T-cell (primary cell): ENCODE data around the gene AMZ1. TPM values are rescaled to one million over a fixed set of nuclear protein-coding genes. Genes with fewer than 3 reads are reported as not detected.
A peak's percentile ranks its signal among the peaks of the same experiment; 100 is the strongest.

ENCODE experiments used
- ATAC-seq, 4 experiments: fragments of 200-7000 bp in 3 of 4; fragments of 150-1000 bp in 1 of 4; cut with Tn5 transposase; replicated peaks in 1 of 4; 1 replicate in 3 of 4; 2 replicates in 1 of 4; pipeline ENCODE4 v1.10.0; 2021; ENCODE audit warnings: moderate library complexity in 3 of 4, mild to moderate bottlenecking in 2 of 4, moderate number of reproducible peaks in 1 of 4
- CTCF ChIA-PET, 2 donors: fragments of 300-600 bp; sonication (Branson Sonifier 250); formaldehyde crosslinking; loops; one replicate each; lab custom pipeline; 2022; ENCODE audit warnings: antibody characterized with exemption in 2 of 2; lab: Charles Lee
- POLR2A ChIA-PET, 2 donors: fragments of 300-600 bp; sonication (Branson Sonifier 250); formaldehyde crosslinking; loops; one replicate each; lab custom pipeline; 2022; ENCODE audit warnings: antibody characterized with exemption in 2 of 2; lab: Charles Lee
- DNase-seq, 35 experiments: peaks; one replicate each; pipeline versions ENCODE4 v3.0.0 to v3.0.0-alpha.2; 2013 to 2023
- H3K27ac ChIP-seq: one replicate; pipeline ENCODE4 v1.5.1; 2013; ENCODE audit warnings: low read length
- H3K27me3 ChIP-seq, 2 experiments: replicated peaks in 1 of 2; 1 replicate in 1 of 2; 2 replicates in 1 of 2; pipeline versions ENCODE4 v1.6.1 to v1.7.0; 2013; ENCODE audit warnings: low read length in 1 of 2, mixed read lengths in 1 of 2; ENCODE audit not compliant: control insufficient read depth in 2 of 2, insufficient read depth in 2 of 2; ENCODE audit errors: extremely low read depth in 1 of 2
- H3K36me3 ChIP-seq, 2 donors: 1 replicate in 1 of 2; 2 replicates in 1 of 2; pipeline versions ENCODE4 v1.6.1 to v1.7.0; 2013; ENCODE audit warnings: low read length in 1 of 2; ENCODE audit not compliant: control insufficient read depth in 2 of 2, insufficient read depth in 1 of 2; ENCODE audit errors: extremely low read depth in 1 of 2
- H3K4me1 ChIP-seq, 2 experiments: 1 replicate in 1 of 2; 2 replicates in 1 of 2; pipeline versions ENCODE4 v1.6.1 to v1.7.0; 2013; ENCODE audit warnings: low read length in 2 of 2, mixed read lengths in 1 of 2; ENCODE audit not compliant: insufficient read depth in 2 of 2, control insufficient read depth in 1 of 2; ENCODE audit errors: extremely low read depth in 1 of 2
- H3K4me3 ChIP-seq, 2 donors: 1 replicate in 1 of 2; 2 replicates in 1 of 2; pipeline versions ENCODE4 v1.5.1 to v1.7.0; 2013; ENCODE audit warnings: mild to moderate bottlenecking in 2 of 2, low read length in 1 of 2, moderate library complexity in 1 of 2; ENCODE audit not compliant: control insufficient read depth in 1 of 2; ENCODE audit errors: extremely low read depth in 1 of 2
- H3K9me3 ChIP-seq: 2 replicates; pipeline ENCODE4 v1.7.0; 2013
- H3K27ac Mint-ChIP-seq, 2 donors: one replicate each; pipeline ENCODE4 v1.8.0; 2020 to 2021; ENCODE audit warnings: mild to moderate bottlenecking in 2 of 2, mixed read lengths in 2 of 2
- H3K27me3 Mint-ChIP-seq, 2 donors: one replicate each; pipeline ENCODE4 v1.8.0; 2021 to 2022; ENCODE audit warnings: mixed read lengths in 2 of 2
- H3K36me3 Mint-ChIP-seq: one replicate; pipeline ENCODE4 v1.8.0; 2021; ENCODE audit warnings: mixed read lengths
- H3K4me1 Mint-ChIP-seq, 3 donors: one replicate each; pipeline ENCODE4 v1.8.0; 2020 to 2022; ENCODE audit warnings: mixed read lengths in 3 of 3, mild to moderate bottlenecking in 1 of 3
- H3K4me3 Mint-ChIP-seq, 3 donors: one replicate each; pipeline ENCODE4 v1.8.0; 2020 to 2022; ENCODE audit warnings: mild to moderate bottlenecking in 3 of 3, mixed read lengths in 3 of 3, moderate library complexity in 3 of 3
- H3K9me3 Mint-ChIP-seq, 3 donors: one replicate each; pipeline ENCODE4 v1.8.0; 2020 to 2022; ENCODE audit warnings: mixed read lengths in 3 of 3
- WGBS: methylation state at CpG from one replicate; pipeline ENCODE4 v1.1.5; 2013; ENCODE audit warnings: missing lambda C conversion rate; ENCODE audit not compliant: insufficient coverage; 5-methylcytosine and 5-hydroxymethylcytosine counted together
- total RNA-seq, 35 experiments: library from RNA in 6 of 35; stranded (reverse) in 6 of 35; fragments of 120-200 nt in 1 of 35; gene quantifications; one replicate each; pipeline versions ENCODE4 v1.2.1 to v1.2.4 and lab custom pipeline; 2013 to 2026

The AMZ1 gene
- total RNA-seq, 5 donors from 2014 or later (not counting 1 experiment from before 2014, with no cell fraction given): 0.09 to 0.79 (median 0.30) TPM

DNA sequence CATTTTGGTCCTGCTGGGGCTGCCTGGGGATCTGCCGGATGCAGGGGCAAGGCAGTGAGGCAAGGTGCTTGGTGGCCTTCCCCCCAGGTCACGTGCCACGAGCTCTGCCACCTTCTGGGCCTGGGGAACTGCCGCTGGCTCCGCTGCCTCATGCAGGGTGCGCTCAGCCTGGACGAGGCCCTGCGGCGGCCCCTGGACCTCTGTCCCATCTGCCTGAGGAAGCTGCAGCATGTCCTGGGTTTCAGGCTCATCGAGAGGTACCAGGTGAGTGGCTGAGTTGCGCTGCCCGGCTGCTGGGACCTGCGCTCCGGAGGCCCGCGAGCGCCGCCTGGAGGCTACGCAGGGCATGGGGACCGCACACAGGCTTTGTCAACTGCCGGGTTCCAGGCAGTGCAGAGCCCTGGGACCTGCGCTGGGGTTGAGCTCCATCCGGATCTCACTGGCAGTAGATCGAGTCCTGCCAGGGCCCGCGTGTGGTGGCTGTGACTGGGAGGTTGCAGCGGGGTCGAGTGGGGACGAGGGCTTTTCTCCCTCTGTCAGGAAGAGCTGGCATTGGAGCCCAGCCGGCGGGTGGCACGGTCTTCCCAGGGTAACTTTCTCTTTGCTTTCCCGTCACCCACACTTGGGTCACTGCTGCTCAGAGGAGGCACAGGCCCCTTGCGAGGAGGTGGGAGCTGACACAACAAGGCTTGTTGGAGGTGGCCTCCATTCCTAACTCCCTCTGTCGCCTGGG lies 21.7 kb downstream of the AMZ1 start:
- POLR2A ChIA-PET: interaction anchor here in 1 of 2 donors (0.5 kb wide), 1 partner anchor 323 kb away, joined by 3 read pairs; no protein-coding TSS in a partner anchor
- H3K36me3 Mint-ChIP-seq: no peaks in the 10 kb centered on the region
- CTCF ChIA-PET: interaction anchor here (0.5 to 3.0 kb wide), 22 partner anchors 9 to 1533 kb away, joined by 3 to 29 read pairs (median 5); no protein-coding TSS in a partner anchor
- WGBS: 13% methylated on average over 25 of the region's 35 CpGs
- Histone ChIP-seq H3K27me3 (peaks cover 0 to 56% of the 10 kb centered on the region in 2 experiments), H3K4me1 (peaks cover 5 to 48% of the 10 kb centered on the region in 2 experiments), H3K27ac (no peak overlapping the region), H3K9me3 (no peaks in the 10 kb centered on the region), H3K36me3 (no peaks in the 10 kb centered on the region), H3K4me3 (peak overlapping the region in 1 of 2 donors; percentile 28)
- DNase-seq (peak; percentile 41 to 87 (median 69)), ATAC-seq (peak; percentile 79 to 88 (median 86))
- H3K4me3 Mint-ChIP-seq: peak overlapping the region; percentile 59 to 67 (median 62)
- peaks cover 0 to 3% of the 10 kb centered on the region in 2 donors for H3K27me3 Mint-ChIP-seq
- H3K4me1 Mint-ChIP-seq: peaks cover 26 to 37% (median 33%) of the 10 kb centered on the region in 3 donors
- peak overlapping the region; percentile 67 to 83 for H3K27ac Mint-ChIP-seq
- H3K9me3 Mint-ChIP-seq: no peaks in the 10 kb centered on the region

DNA sequence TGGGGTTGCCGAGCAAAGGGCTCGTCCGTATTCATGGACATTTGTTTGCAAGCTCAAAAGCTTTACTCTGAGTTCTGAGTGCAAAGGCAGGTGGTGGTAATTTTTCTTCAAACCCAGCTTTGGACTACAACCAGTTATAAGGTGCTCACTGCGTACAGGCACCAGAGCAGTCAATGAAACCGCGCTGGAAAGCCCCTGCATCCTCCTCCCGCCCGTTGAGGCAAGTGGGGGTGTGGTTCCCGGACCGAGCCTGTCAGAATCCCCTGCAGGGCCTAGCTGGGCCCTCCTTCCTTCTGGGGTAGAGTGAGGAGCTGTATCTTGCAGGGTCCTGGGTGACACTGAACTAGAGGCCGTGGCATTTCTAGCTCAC lies 22.3 kb downstream of the AMZ1 start:
- Histone ChIP-seq H3K36me3 (no peaks in the 10 kb centered on the region), H3K4me1 (peaks cover 10 to 54% of the 10 kb centered on the region in 2 experiments), H3K4me3 (peak overlapping the region in 1 of 2 donors; percentile 28), H3K27ac (no peak overlapping the region), H3K27me3 (peaks cover 0 to 56% of the 10 kb centered on the region in 2 experiments), H3K9me3 (no peaks in the 10 kb centered on the region)
- H3K4me3 Mint-ChIP-seq: peak overlapping the region; percentile 59 to 67 (median 62)
- peak; percentile 10 to 79 (median 55) for DNase-seq
- POLR2A ChIA-PET: interaction anchor here in 1 of 2 donors (0.5 kb wide), 1 partner anchor 322 kb away, joined by 3 read pairs; no protein-coding TSS in a partner anchor
- peaks cover 0 to 3% of the 10 kb centered on the region in 2 donors for H3K27me3 Mint-ChIP-seq
- H3K4me1 Mint-ChIP-seq: peaks cover 31 to 43% (median 39%) of the 10 kb centered on the region in 3 donors
- peak overlapping the region; percentile 67 to 83 for H3K27ac Mint-ChIP-seq
- no peaks in the 10 kb centered on the region for H3K9me3 Mint-ChIP-seq
- 32% methylated on average over 8 of the region's 11 CpGs for WGBS
- CTCF ChIA-PET: interaction anchor here (0.5 to 3.0 kb wide), 24 partner anchors 8 to 1533 kb away, joined by 3 to 29 read pairs (median 4); no protein-coding TSS in a partner anchor
- peak; percentile 22 to 69 (median 44) for ATAC-seq
- no peaks in the 10 kb centered on the region for H3K36me3 Mint-ChIP-seq

DNA sequence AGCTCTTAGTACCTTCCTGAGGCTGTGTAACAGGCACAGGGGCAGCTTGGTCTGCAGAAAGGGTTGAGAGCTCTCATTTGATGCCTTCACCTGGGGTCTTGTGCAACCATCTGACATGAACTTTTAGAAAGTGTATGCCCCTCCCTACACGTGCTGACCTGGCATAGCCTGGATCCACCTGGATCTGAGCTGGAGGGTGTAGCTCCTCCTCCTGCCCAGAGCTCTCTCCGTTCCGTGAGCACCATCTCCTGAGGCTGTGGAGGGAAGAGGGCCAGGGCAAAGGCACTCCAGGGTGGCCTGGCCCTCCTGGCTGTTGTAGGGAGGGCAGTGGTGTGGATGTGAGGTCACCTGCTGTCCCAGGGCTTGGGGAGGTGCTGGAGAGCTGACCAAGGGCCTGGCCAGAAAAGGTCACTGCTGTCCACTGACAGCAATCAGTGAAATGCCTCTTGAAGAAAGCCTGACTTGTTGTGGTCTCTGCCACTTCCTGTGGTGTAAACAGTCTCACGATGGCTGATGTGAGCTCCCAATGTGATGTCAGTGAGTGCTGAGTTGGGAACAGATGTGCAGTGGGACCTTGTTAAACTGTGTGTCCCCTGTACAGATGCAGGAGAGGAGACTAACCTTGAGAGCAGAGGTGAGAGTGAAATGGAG lies 23.0 kb downstream of the AMZ1 start:
- H3K36me3 ChIP-seq: no peaks in the 10 kb centered on the region
- Mint-ChIP-seq H3K36me3 (no peaks in the 10 kb centered on the region), H3K27ac (peak overlapping the region; percentile 77 to 83), H3K9me3 (no peaks in the 10 kb centered on the region), H3K4me3 (peak overlapping the region; percentile 59 to 67 (median 62)), H3K4me1 (peaks cover 39 to 50% (median 46%) of the 10 kb centered on the region in 3 donors), H3K27me3 (peaks cover 0 to 3% of the 10 kb centered on the region in 2 donors)
- no peak overlapping the region for H3K4me3 ChIP-seq
- DNase-seq: peak in 30 of 35 experiments; percentile 13 to 77 (median 40)
- WGBS: 32% methylated on average over 3 of the region's 4 CpGs
- H3K9me3 ChIP-seq: no peaks in the 10 kb centered on the region
- POLR2A ChIA-PET: interaction anchor here in 1 of 2 donors (0.5 kb wide), 1 partner anchor 381 kb away, joined by 4 read pairs; no protein-coding TSS in a partner anchor
- ATAC-seq: peak; percentile 46 to 52 (median 52)
- peaks cover 18 to 61% of the 10 kb centered on the region in 2 experiments for H3K4me1 ChIP-seq
- H3K27me3 ChIP-seq: peaks cover 0 to 52% of the 10 kb centered on the region in 2 experiments
- H3K27ac ChIP-seq: peak overlapping the region; percentile 11
- CTCF ChIA-PET: interaction anchor here (1.0 to 3.0 kb wide), 14 partner anchors 7 to 382 kb away, joined by 3 to 29 read pairs (median 6); no protein-coding TSS in a partner anchor

DNA sequence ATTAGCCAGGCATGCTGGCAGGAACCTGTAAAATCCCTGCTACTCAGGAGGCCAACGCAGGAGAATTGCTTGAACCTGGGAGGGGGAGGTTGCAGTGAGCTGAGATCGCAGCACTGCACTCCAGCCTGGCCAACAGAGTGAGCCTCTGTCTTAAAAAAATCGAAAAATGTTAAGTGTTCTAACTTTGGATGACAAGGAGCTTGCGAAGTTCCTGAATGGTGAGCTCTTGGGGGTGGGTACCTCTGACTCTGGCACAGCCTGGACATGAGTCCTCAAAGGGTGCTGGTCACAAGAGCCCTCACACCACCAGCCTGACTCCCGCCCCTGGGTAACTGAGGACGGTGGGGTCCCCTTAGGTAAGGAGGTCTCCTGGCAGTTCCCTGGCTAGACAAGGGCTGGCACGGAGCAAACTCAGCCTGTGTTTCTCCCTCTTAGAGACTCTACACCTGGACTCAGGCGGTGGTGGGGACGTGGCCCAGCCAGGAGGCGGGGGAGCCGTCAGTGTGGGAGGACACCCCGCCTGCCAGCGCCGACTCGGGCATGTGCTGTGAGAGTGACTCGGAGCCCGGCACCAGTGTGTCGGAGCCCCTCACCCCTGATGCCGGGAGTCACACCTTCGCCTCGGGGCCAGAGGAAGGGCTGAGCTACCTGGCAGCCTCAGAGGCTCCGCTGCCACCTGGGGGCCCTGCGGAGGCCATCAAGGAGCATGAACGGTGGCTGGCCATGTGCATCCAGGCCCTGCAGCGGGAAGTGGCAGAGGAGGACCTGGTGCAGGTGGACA lies 24.1 kb downstream of the AMZ1 start:
- H3K36me3 ChIP-seq: no peaks in the 10 kb centered on the region
- no peaks in the 10 kb centered on the region for H3K9me3 Mint-ChIP-seq
- WGBS: 94% methylated on average over 21 of the region's 25 CpGs
- peaks cover 0 to 50% of the 10 kb centered on the region in 2 experiments for H3K27me3 ChIP-seq
- H3K4me1 ChIP-seq: peaks cover 23 to 72% of the 10 kb centered on the region in 2 experiments
- no peak overlapping the region for H3K27ac Mint-ChIP-seq
- no peaks in the 10 kb centered on the region for H3K36me3 Mint-ChIP-seq
- H3K27ac ChIP-seq: no peak overlapping the region
- ChIA-PET POLR2A (interaction anchor here in 1 of 2 donors (0.5 kb wide), 1 partner anchor 380 kb away, joined by 4 read pairs; no protein-coding TSS in a partner anchor), CTCF (interaction anchor here (0.6 to 3.0 kb wide), 7 partner anchors 11 to 291 kb away, joined by 3 to 29 read pairs (median 3); no protein-coding TSS in a partner anchor)
- ATAC-seq (no peak), DNase-seq (no peak)
- peaks cover 0 to 3% of the 10 kb centered on the region in 2 donors for H3K27me3 Mint-ChIP-seq
- peaks cover 50 to 61% (median 57%) of the 10 kb centered on the region in 3 donors for H3K4me1 Mint-ChIP-seq
- H3K4me3 ChIP-seq: no peak overlapping the region
- H3K4me3 Mint-ChIP-seq: no peak overlapping the region
- H3K9me3 ChIP-seq: no peaks in the 10 kb centered on the region

DNA sequence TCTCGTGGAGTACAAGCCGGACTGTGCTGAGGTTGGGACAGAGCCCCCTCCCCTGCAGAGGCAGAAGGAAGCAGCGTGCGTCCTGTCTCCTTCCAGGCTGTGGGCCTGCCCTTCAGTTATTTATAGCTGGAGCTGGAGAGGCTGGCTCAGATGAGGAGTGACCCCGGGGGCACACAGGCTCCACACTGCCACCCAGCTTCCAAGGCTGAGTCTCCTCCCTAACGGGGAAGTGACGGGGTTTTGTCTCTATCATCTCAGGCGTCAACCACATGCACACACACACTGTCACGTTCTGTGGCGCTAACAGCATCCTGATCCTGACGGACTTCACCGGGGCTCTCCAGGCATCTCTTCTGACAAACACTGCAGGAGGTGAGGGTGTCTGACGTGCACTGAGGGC lies 25.4 kb downstream of the AMZ1 start:
- H3K4me1 Mint-ChIP-seq: peaks cover 62 to 74% (median 70%) of the 10 kb centered on the region in 3 donors
- WGBS: 54% methylated on average over 8 of the region's 13 CpGs

More for the DNA sequence above, 25.4 kb downstream of the AMZ1 start:
- Histone ChIP-seq H3K27me3 (peaks cover 0 to 39% of the 10 kb centered on the region in 2 experiments), H3K9me3 (no peaks in the 10 kb centered on the region), H3K27ac (no peak overlapping the region), H3K36me3 (no peaks in the 10 kb centered on the region), H3K4me1 (peaks cover 31 to 85% of the 10 kb centered on the region in 2 experiments), H3K4me3 (no peak overlapping the region)
- CTCF ChIA-PET: interaction anchor here in 1 of 2 donors (1.2 kb wide), 1 partner anchor 15 kb away, joined by 3 read pairs; no protein-coding TSS in a partner anchor
- DNase-seq: no peak
- Mint-ChIP-seq H3K36me3 (no peaks in the 10 kb centered on the region), H3K9me3 (no peaks in the 10 kb centered on the region), H3K27me3 (peaks cover 0 to 1% of the 10 kb centered on the region in 2 donors), H3K4me3 (peak overlapping the region in 1 of 3 donors; percentile 7), H3K27ac (no peak overlapping the region)
- ATAC-seq: no peak
- POLR2A ChIA-PET: no interaction called here
